GM12878 (cell line): ENCODE data around the gene BCL11A. TPM values are rescaled to one million over a fixed set of nuclear protein-coding genes. Genes with fewer than 3 reads are reported as not detected.

ENCODE experiments used
- ATAC-seq: fragments of 200-7000 bp; cut with Tn5 transposase; 3 replicates; pipeline ENCODE4 v1.9.1; 2020; ENCODE audit warnings: mild to moderate bottlenecking, moderate library complexity
- BruUV-seq: library from RNA; stranded (reverse); fragments of 400-500 nt; replicated peaks from 2 replicates; lab custom pipeline; 2021; lab: Mats Ljungman, UMichigan
- CTCF ChIA-PET: fragments of 300-600 bp; sonication (Branson Sonifier 250); formaldehyde crosslinking; extraction: SDS; loops from one replicate; lab custom pipeline; 2021; ENCODE audit warnings: inconsistent platforms; lab: Yijun Ruan, JAX
- POLR2A ChIA-PET: fragments of 350-600 bp; formaldehyde crosslinking; extraction: SDS; loops from one replicate; lab custom pipeline; 2021; ENCODE audit warnings: inconsistent platforms; lab: Charles Lee
- RAD21 ChIA-PET: fragments of 300-600 bp; sonication (Branson Sonifier 250); formaldehyde crosslinking; loops from one replicate; lab custom pipeline; 2023; ENCODE audit warnings: antibody characterized with exemption; ENCODE audit not compliant: unreplicated experiment; lab: Charles Lee
- SMC1A ChIA-PET: fragments of 300-600 bp; sonication (Branson Sonifier 250); formaldehyde crosslinking; loops from one replicate; lab custom pipeline; 2023; ENCODE audit not compliant: unreplicated experiment, uncharacterized antibody; lab: Charles Lee
- DNase-seq: peaks from one replicate; pipeline ENCODE4 v3.0.0-alpha.2; 2011; ENCODE audit warnings: low read depth, low spot score
- FAIRE-seq: peaks from 3 replicates; lab custom pipeline; 2011; peaks lifted over from hg19 to GRCh38; lab: Jason Lieb, UNC
- H2AFZ ChIP-seq: 2 replicates; pipeline ENCODE4 v1.6.0; 2011; ENCODE audit warnings: low read depth, low read length, control low read depth; ENCODE audit not compliant: control insufficient read depth
- H3K27ac ChIP-seq: 2 replicates; pipeline ENCODE4 v1.5.1; 2011; ENCODE audit warnings: control low read depth; ENCODE audit not compliant: control insufficient read depth, insufficient read depth
- H3K27me3 ChIP-seq, 2 experiments: replicated peaks in 1 of 2; 2 replicates each; pipeline versions ENCODE4 v1.6.0 to v1.6.1; 2011; ENCODE audit warnings: low read length in 1 of 2; ENCODE audit not compliant: control insufficient read depth in 2 of 2, insufficient read depth in 2 of 2
- H3K36me3 ChIP-seq, 2 experiments: 2 replicates each; pipeline ENCODE4 v1.5.1; 2011; ENCODE audit warnings: low read length in 1 of 2; ENCODE audit not compliant: control insufficient read depth in 2 of 2, insufficient read depth in 2 of 2
- H3K4me1 ChIP-seq: 2 replicates; pipeline ENCODE4 v1.6.1; 2011; ENCODE audit warnings: mild to moderate bottlenecking, low read length, moderate library complexity, mixed read lengths; ENCODE audit not compliant: control insufficient read depth, insufficient read depth
- H3K4me2 ChIP-seq: 2 replicates; pipeline ENCODE4 v1.6.0; 2011; ENCODE audit warnings: control low read depth; ENCODE audit not compliant: control insufficient read depth, insufficient read depth
- H3K4me3 ChIP-seq: fragments of 200-600 bp; sonication (generic); 2 replicates; pipeline ENCODE4 v1.5.1; 2016
- H3K79me2 ChIP-seq: 2 replicates; pipeline ENCODE4 v1.6.0; 2011; ENCODE audit warnings: low read length; ENCODE audit not compliant: control insufficient read depth, insufficient read depth
- H3K9ac ChIP-seq: 2 replicates; pipeline ENCODE4 v1.8.0; 2011; ENCODE audit warnings: low read length, control low read depth, mixed read lengths; ENCODE audit not compliant: control insufficient read depth, insufficient read depth
- H3K9me3 ChIP-seq: replicated peaks from 3 replicates; pipeline ENCODE4 v1.5.1; 2011; ENCODE audit warnings: mild to moderate bottlenecking, low read length; ENCODE audit not compliant: control insufficient read depth, insufficient read depth
- H4K20me1 ChIP-seq: 2 replicates; pipeline ENCODE4 v1.6.0; 2011; ENCODE audit not compliant: control insufficient read depth, insufficient read depth
- CTCF ChIP-seq, 3 experiments: IDR thresholded peaks in 2 of 3; conservative IDR thresholded peaks in 1 of 3; 2 replicates each; pipeline ENCODE4 v1.5.1; 2011; ENCODE audit warnings: low read depth in 3 of 3, low read length in 3 of 3, mild to moderate bottlenecking in 3 of 3, control low read depth in 2 of 3, moderate library complexity in 2 of 3, inconsistent platforms in 1 of 3, mixed read lengths in 1 of 3; ENCODE audit not compliant: control insufficient read depth in 2 of 3, insufficient read depth in 1 of 3; ENCODE audit errors: extremely low read depth in 1 of 3
- ESRRA ChIP-seq: IDR thresholded peaks from 2 replicates; pipeline ENCODE4 v1.6.1; 2012; ENCODE audit warnings: mild to moderate bottlenecking, low read length, improper control_type of control experiment
- FOXK2 ChIP-seq: fragments of 450-650 bp; IDR thresholded peaks from 2 replicates; pipeline ENCODE4 v1.6.1; 2017; ENCODE audit warnings: mild to moderate bottlenecking, moderate library complexity
- MXI1 ChIP-seq: fragments of 150-350 bp; IDR thresholded peaks from 2 replicates; pipeline ENCODE4 v1.6.1; 2011; ENCODE audit warnings: low read depth, mild to moderate bottlenecking, inconsistent platforms, low read length, improper control_type of control experiment
- RAD21 ChIP-seq: IDR thresholded peaks from 2 replicates; pipeline ENCODE4 v1.6.1; 2011; ENCODE audit warnings: mild to moderate bottlenecking, low read depth, low read length, moderate library complexity; ENCODE audit not compliant: insufficient read depth
- RB1 ChIP-seq: fragments of 450-650 bp; formaldehyde crosslinking; IDR thresholded peaks from 2 replicates; pipeline ENCODE4 v1.6.1; 2017; ENCODE audit warnings: mild to moderate bottlenecking, borderline replicate concordance
- RCOR1 ChIP-seq: conservative IDR thresholded peaks from 2 replicates; pipeline ENCODE4 v1.6.1; 2012; ENCODE audit warnings: low read depth, low read length, improper control_type of control experiment
- SPI1 ChIP-seq: IDR thresholded peaks from 2 replicates; pipeline ENCODE4 v1.6.1; 2011; ENCODE audit warnings: low read depth, mild to moderate bottlenecking, low read length, moderate library complexity, borderline replicate concordance; ENCODE audit not compliant: insufficient read depth
- TBL1XR1 ChIP-seq: IDR thresholded peaks from 2 replicates; pipeline ENCODE4 v1.6.1; 2012; ENCODE audit warnings: low read depth, low read length, improper control_type of control experiment
- ZNF217 ChIP-seq: fragments of 450-650 bp; IDR thresholded peaks from 2 replicates; pipeline ENCODE4 v1.6.1; 2017; ENCODE audit warnings: antibody characterized with exemption, mild to moderate bottlenecking
- WGBS: methylation state at CpG from one replicate; pipeline ENCODE4 v1.1.6; 2016; ENCODE audit warnings: low lambda C conversion rate; ENCODE audit not compliant: insufficient replicate concordance, insufficient coverage; ENCODE audit errors: missing lambda C conversion rate; 5-methylcytosine and 5-hydroxymethylcytosine counted together
- in situ Hi-C: fragments of 300-500 bp; cut with MboI; formaldehyde crosslinking; loops from 9 replicates; pipeline ENCODE4 v1.14.3; 2018; ENCODE audit warnings: mixed read lengths
- intact Hi-C: fragments of 100-400 bp; cut with micrococcal nuclease; formaldehyde crosslinking; loops from one replicate; pipeline ENCODE4 v1.14.2; 2022; ENCODE audit not compliant: unreplicated experiment
- polyA plus RNA-seq, 11 experiments: library from polyadenylated mRNA; depleted of rRNA in 4 of 11; unstranded in 6 of 11; stranded (reverse) in 5 of 11; fragments of >200 nt; fragmentation: Nextera tagmentation in 4 of 11; fragmentation: Illumina TruSeq in 1 of 11; extraction: Ambion mirVana in 4 of 11; extraction: Trizol in 1 of 11; gene quantifications; 1 replicate in 1 of 11; 2 replicates in 10 of 11; pipeline versions ENCODE4 v1.2.1 to v1.2.3, GENCODE V29; 2011 to 2016; ENCODE audit warnings: inconsistent platforms in 2 of 11, missing spikeins in 2 of 11, low read depth in 1 of 11
- total RNA-seq, 4 experiments: library from RNA; depleted of rRNA in 3 of 4; stranded (reverse); fragments of >200 nt in 3 of 4; fragmentation: Illumina TruSeq in 1 of 4; extraction: Trizol in 1 of 4; gene quantifications; 2 replicates each; pipeline versions ENCODE4 v1.2.1 to v1.2.3, GENCODE V29; 2013 to 2021

The BCL11A gene
- total and polyA plus RNA-seq, 10 of the 15 experiments (the other 5 are each of a cell fraction or from before 2014, with no cell fraction given), result 7.5 to 26.6 (median 11.1) TPM; not detected in 1

GRCh38 chr2:60456115-60456770, 97.2 kb downstream of the BCL11A start:
- FAIRE-seq, result no peak
- ChIA-PET RAD21 (no interaction called here), CTCF (interaction anchor here (1.0 kb wide), 1 partner anchor 103 kb away, joined by 3 read pairs; no protein-coding TSS in a partner anchor)
- Histone ChIP-seq H3K4me3 (no peak overlapping the region), H3K36me3 (peaks cover 0 to 3% of the 10 kb centered on the region in 2 experiments; a peak in 2 of 4 replicates), H3K27me3 (no peaks in the 10 kb centered on the region), H3K4me2 (no peak overlapping the region), H3K9ac (no peak overlapping the region), H3K9me3 (no peaks in the 10 kb centered on the region), H2AFZ (no peak overlapping the region)
- no peak for ATAC-seq
- in situ Hi-C loops, result no loop called here
- no peak for DNase-seq
- BruUV-seq, result no TSS peak
- WGBS, result 98% methylated on average over 6 of the region's 6 CpGs
- TF ChIP-seq ESRRA, result no peak
- TF ChIP-seq, all 136 proteins: peak for 0
- SMC1A ChIA-PET, result no interaction called here
- no peaks in the 10 kb centered on the region for H3K79me2 ChIP-seq
- no peaks in the 10 kb centered on the region for H4K20me1 ChIP-seq
- intact Hi-C loops, result no loop called here
- no peak overlapping the region for H3K27ac ChIP-seq
- POLR2A ChIA-PET, result no interaction called here
- H3K4me1 ChIP-seq, result no peaks in the 10 kb centered on the region

GRCh38 chr2:60453872-60454271, 99.6 kb downstream of the BCL11A start:
- 95% methylated on average over 9 of the region's 9 CpGs for WGBS
- no peak for TF ChIP-seq MXI1
- TF ChIP-seq ZNF217, result no peak
- TF ChIP-seq RAD21, result no peak
- TF ChIP-seq SPI1, result no peak
- TF ChIP-seq FOXK2, result no peak
- TF ChIP-seq CTCF (IDR thresholded peaks at IDR 0.05 in 2 of 3, conservative IDR thresholded peaks at IDR 0.05 in 1 of 3; ENCODE audit: control insufficient read depth in 2 of 3, extremely low read depth in 1 of 3, insufficient read depth in 1 of 3, low read depth in 3 of 3, low read length in 3 of 3), result no peak
- no peak for TF ChIP-seq RCOR1
- no peak for TF ChIP-seq TBL1XR1
- no peak for TF ChIP-seq RB1
- peaks cover 9% of the 10 kb centered on the region for H3K4me1 ChIP-seq
- no peak overlapping the region for H3K4me2 ChIP-seq
- ChIA-PET RAD21 (no interaction called here), POLR2A (no interaction called here), CTCF (interaction anchor here (0.6 to 0.8 kb wide), 2 partner anchors 14 to 1539 kb away, joined by 3 read pairs; no protein-coding TSS in a partner anchor), SMC1A (interaction anchor here (0.9 kb wide), 1 partner anchor 54 kb away, joined by 3 read pairs; no protein-coding TSS in a partner anchor)
- BruUV-seq, result no TSS peak
- ATAC-seq, result no peak
- FAIRE-seq, result peak; percentile 44
- H3K36me3 ChIP-seq, result no peaks in the 10 kb centered on the region
- no peak overlapping the region for H2AFZ ChIP-seq
- H3K4me3 ChIP-seq, result no peak overlapping the region
- intact Hi-C loops (no loop called here), in situ Hi-C loops (no loop called here)
- H4K20me1 ChIP-seq, result no peaks in the 10 kb centered on the region
- H3K27me3 ChIP-seq, result no peaks in the 10 kb centered on the region
- H3K9ac ChIP-seq, result no peak overlapping the region
- H3K9me3 ChIP-seq, result no peaks in the 10 kb centered on the region
- no peaks in the 10 kb centered on the region for H3K79me2 ChIP-seq
- no peak for DNase-seq
- H3K27ac ChIP-seq, result no peak overlapping the region
